ENCODE measurements around the gene C10orf105.

The C10orf105 gene

GRCh38 chr10:71746344-71747037, 26.9 kb upstream of the C10orf105 start:
- no peak for TF ChIP-seq YY1 (IDR thresholded peaks at IDR 0.05; ENCODE audit: insufficient read depth, insufficient read length)
- TF ChIP-seq ZNF274 (IDR thresholded peaks at IDR 0.05; ENCODE audit: low read depth, low read length), result no peak
- no peak for TF ChIP-seq SUZ12 (IDR thresholded peaks at IDR 0.05; ENCODE audit: extremely low read depth, insufficient read depth, insufficient read length)
- Histone ChIP-seq H3K4me1 (ENCODE audit: insufficient read depth, insufficient read length) (peaks cover 14% of the 10 kb centered on the region), H3K36me3 (ENCODE audit: insufficient read depth, insufficient read length, low read length) (no peaks in the 10 kb centered on the region), H3K9me3 (ENCODE audit: insufficient read depth, low read length) (peaks cover 13% of the 10 kb centered on the region; the same call in 1 of the 2 replicates), H3K27me3 (ENCODE audit: insufficient read depth, insufficient read length) (no peaks in the 10 kb centered on the region), H3K4me3 (ENCODE audit: insufficient read length, low read depth) (no peak overlapping the region), H3K9ac (ENCODE audit: insufficient read length, low read depth) (peak overlapping the region; percentile 47)
- no peak for DNase-seq (ENCODE audit: low read depth, low spot score)

DNA sequence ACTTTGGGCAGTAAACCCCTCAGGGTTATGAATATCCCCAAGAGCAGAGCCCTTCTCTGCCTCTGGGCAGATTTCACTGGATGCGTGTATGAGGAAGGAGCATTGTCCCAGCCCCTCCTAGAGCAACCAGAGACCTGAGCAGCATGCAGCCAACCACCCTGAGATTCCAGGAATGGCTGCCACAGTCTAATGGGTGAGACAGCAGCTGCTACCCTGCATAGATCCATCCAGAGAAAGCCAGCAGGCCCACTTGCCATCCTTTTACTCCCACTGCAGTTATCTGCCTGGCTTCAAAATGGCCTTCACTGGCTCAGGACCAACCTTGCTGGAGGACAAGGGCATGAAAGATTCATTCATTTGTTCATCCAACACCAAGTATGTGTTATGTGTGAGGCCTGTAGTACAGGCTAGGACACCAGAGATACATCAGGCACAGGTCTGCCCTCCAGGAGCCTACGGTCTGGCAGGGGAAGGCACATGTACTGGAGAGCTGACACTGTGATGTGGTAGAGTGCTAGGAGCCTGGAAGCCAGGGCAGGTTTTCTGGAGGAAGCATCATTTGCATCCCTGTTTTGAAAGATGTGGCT, 26.2 kb upstream of the C10orf105 start:
- no peak overlapping the region for H3K4me3 ChIP-seq (ENCODE audit: insufficient read length, low read depth)
- H3K4me1 ChIP-seq (ENCODE audit: insufficient read depth, insufficient read length), result peaks cover 14% of the 10 kb centered on the region
- TF ChIP-seq ZNF274 (IDR thresholded peaks at IDR 0.05; ENCODE audit: low read depth, low read length) (no peak), YY1 (IDR thresholded peaks at IDR 0.05; ENCODE audit: insufficient read depth, insufficient read length) (no peak), SUZ12 (IDR thresholded peaks at IDR 0.05; ENCODE audit: extremely low read depth, insufficient read depth, insufficient read length) (no peak)
- H3K9me3 ChIP-seq (ENCODE audit: insufficient read depth, low read length), result peaks cover 13% of the 10 kb centered on the region; the same call in 1 of the 2 replicates
- H3K27me3 ChIP-seq (ENCODE audit: insufficient read depth, insufficient read length), result no peaks in the 10 kb centered on the region
- no peak overlapping the region for H3K9ac ChIP-seq (ENCODE audit: insufficient read length, low read depth)
- H3K36me3 ChIP-seq (ENCODE audit: insufficient read depth, insufficient read length, low read length), result no peaks in the 10 kb centered on the region
- DNase-seq (ENCODE audit: low read depth, low spot score), result no peak

GRCh38 chr10:71744897-71745663, 25.5 kb upstream of the C10orf105 start:
- no peaks in the 10 kb centered on the region for H3K27me3 ChIP-seq (ENCODE audit: insufficient read depth, insufficient read length)
- no peak overlapping the region for H3K9ac ChIP-seq (ENCODE audit: insufficient read length, low read depth)

DNA sequence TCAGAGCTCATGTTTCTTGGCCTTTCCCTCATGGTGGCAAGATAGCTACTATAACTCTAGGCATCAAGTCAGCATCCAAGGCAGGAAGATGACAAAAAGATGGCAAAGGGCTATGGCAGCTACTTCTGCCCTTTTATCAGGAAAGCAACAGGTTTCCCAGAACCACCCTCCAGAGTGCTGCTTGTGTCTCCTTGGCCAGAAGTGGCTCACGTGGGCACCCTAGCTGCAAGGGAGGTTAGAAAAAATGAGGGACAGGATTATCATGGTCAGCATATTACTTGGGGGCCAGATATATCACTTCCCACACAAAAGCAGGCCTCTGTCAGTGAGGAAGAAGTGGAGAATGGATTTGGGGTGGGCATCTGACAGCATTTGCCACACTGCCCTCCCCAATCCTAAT, 24.3 kb upstream of the C10orf105 start:
- DNase-seq (ENCODE audit: low read depth, low spot score), result no peak
- TF ChIP-seq SUZ12 (IDR thresholded peaks at IDR 0.05; ENCODE audit: extremely low read depth, insufficient read depth, insufficient read length), result no peak
- TF ChIP-seq YY1 (IDR thresholded peaks at IDR 0.05; ENCODE audit: insufficient read depth, insufficient read length), result no peak
- no peaks in the 10 kb centered on the region for H3K36me3 ChIP-seq (ENCODE audit: insufficient read depth, insufficient read length, low read length)
- H3K9me3 ChIP-seq (ENCODE audit: insufficient read depth, low read length), result peaks cover 13% of the 10 kb centered on the region; the same call in 1 of the 2 replicates
- no peak overlapping the region for H3K4me3 ChIP-seq (ENCODE audit: insufficient read length, low read depth)
- peaks cover under 1% of the 10 kb centered on the region for H3K27me3 ChIP-seq (ENCODE audit: insufficient read depth, insufficient read length)
- H3K9ac ChIP-seq (ENCODE audit: insufficient read length, low read depth), result no peak overlapping the region
- H3K4me1 ChIP-seq (ENCODE audit: insufficient read depth, insufficient read length), result peaks cover 14% of the 10 kb centered on the region

More at GRCh38 chr10:71744897-71745663, 25.5 kb upstream of the C10orf105 start:
- Histone ChIP-seq H3K4me3 (ENCODE audit: insufficient read length, low read depth) (no peak overlapping the region), H3K36me3 (ENCODE audit: insufficient read depth, insufficient read length, low read length) (no peaks in the 10 kb centered on the region), H3K4me1 (ENCODE audit: insufficient read depth, insufficient read length) (peaks cover 14% of the 10 kb centered on the region), H3K9me3 (ENCODE audit: insufficient read depth, low read length) (peaks cover 13% of the 10 kb centered on the region; the same call in 1 of the 2 replicates)
- DNase-seq (ENCODE audit: low read depth, low spot score), result no peak
- TF ChIP-seq ZNF274 (IDR thresholded peaks at IDR 0.05; ENCODE audit: low read depth, low read length) (no peak), SUZ12 (IDR thresholded peaks at IDR 0.05; ENCODE audit: extremely low read depth, insufficient read depth, insufficient read length) (no peak), YY1 (IDR thresholded peaks at IDR 0.05; ENCODE audit: insufficient read depth, insufficient read length) (no peak)

GRCh38 chr10:71743089-71743838, 23.7 kb upstream of the C10orf105 start:
- no peak overlapping the region for H3K9ac ChIP-seq (ENCODE audit: insufficient read length, low read depth)
- peaks cover 13% of the 10 kb centered on the region; the same call in 1 of the 2 replicates for H3K9me3 ChIP-seq (ENCODE audit: insufficient read depth, low read length)
- TF ChIP-seq YY1 (IDR thresholded peaks at IDR 0.05; ENCODE audit: insufficient read depth, insufficient read length) (no peak), ZNF274 (IDR thresholded peaks at IDR 0.05; ENCODE audit: low read depth, low read length) (no peak), SUZ12 (IDR thresholded peaks at IDR 0.05; ENCODE audit: extremely low read depth, insufficient read depth, insufficient read length) (no peak)
- H3K4me1 ChIP-seq (ENCODE audit: insufficient read depth, insufficient read length), result peaks cover 10% of the 10 kb centered on the region
- H3K27me3 ChIP-seq (ENCODE audit: insufficient read depth, insufficient read length), result peaks cover 5% of the 10 kb centered on the region
- no peaks in the 10 kb centered on the region for H3K36me3 ChIP-seq (ENCODE audit: insufficient read depth, insufficient read length, low read length)
- no peak overlapping the region for H3K4me3 ChIP-seq (ENCODE audit: insufficient read length, low read depth)
- DNase-seq (ENCODE audit: low read depth, low spot score), result no peak

GRCh38 chr10:71742301-71743088, 22.9 kb upstream of the C10orf105 start:
- Histone ChIP-seq H3K4me1 (ENCODE audit: insufficient read depth, insufficient read length) (peaks cover 10% of the 10 kb centered on the region), H3K9me3 (ENCODE audit: insufficient read depth, low read length) (peaks cover 13% of the 10 kb centered on the region; the same call in 1 of the 2 replicates), H3K9ac (ENCODE audit: insufficient read length, low read depth) (no peak overlapping the region), H3K27me3 (ENCODE audit: insufficient read depth, insufficient read length) (peaks cover 5% of the 10 kb centered on the region), H3K4me3 (ENCODE audit: insufficient read length, low read depth) (no peak overlapping the region), H3K36me3 (ENCODE audit: insufficient read depth, insufficient read length, low read length) (no peaks in the 10 kb centered on the region)
- DNase-seq (ENCODE audit: low read depth, low spot score), result no peak
- no peak for TF ChIP-seq SUZ12 (IDR thresholded peaks at IDR 0.05; ENCODE audit: extremely low read depth, insufficient read depth, insufficient read length)
- TF ChIP-seq YY1 (IDR thresholded peaks at IDR 0.05; ENCODE audit: insufficient read depth, insufficient read length), result no peak
- no peak for TF ChIP-seq ZNF274 (IDR thresholded peaks at IDR 0.05; ENCODE audit: low read depth, low read length)
